D721Med (cell line): Measurements from ENCODE around the gene SLC25A28.
"Not testable (repeated sequence)": the region's sequence is repeated elsewhere in the genome, so short reads cannot be mapped to it uniquely, and the experiment has no call there.

Experiments
- DNase-seq: peaks from one replicate; pipeline ENCODE4 v3.0.0; 2011; ENCODE audit warnings: low spot score; ENCODE audit not compliant: insufficient read length
- FAIRE-seq: peaks from 2 replicates; lab custom pipeline; 2011; peaks lifted over from hg19 to GRCh38; lab: Jason Lieb, UNC
- CTCF ChIP-seq: IDR thresholded peaks from 2 replicates; pipeline ENCODE4 v1.5.1; 2012; ENCODE audit warnings: mild to moderate bottlenecking, control low read depth; ENCODE audit not compliant: insufficient read depth; ENCODE audit errors: missing control alignments

The SLC25A28 gene

GRCh38 chr10:99647601-99648151 lies 27.4 kb upstream of the SLC25A28 start:
- TF ChIP-seq CTCF: no peak
- no peak for FAIRE-seq
- no peak for DNase-seq

GRCh38 chr10:99633832-99634231 lies 13.6 kb upstream of the SLC25A28 start:
- no peak for TF ChIP-seq CTCF
- DNase-seq (no peak), FAIRE-seq (no peak)

DNA sequence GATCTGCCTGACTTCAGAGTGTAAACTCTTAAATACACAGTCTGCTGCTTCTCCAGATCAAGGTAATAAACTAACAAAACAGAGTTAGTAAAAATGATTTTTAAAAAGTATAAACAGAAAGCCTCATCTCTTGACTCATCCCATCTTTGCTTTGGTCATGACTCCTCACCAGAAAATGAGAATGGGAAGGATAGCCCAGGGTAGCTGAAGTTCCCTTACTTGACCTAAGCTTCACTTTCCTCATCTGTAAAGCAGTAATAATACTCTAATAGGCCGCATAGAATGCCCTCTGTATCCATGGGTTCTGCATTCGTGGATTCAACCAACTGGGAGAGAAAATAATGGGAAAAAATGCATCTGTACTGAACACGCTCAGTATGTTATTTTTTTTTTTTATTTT lies 11.3 kb upstream of the SLC25A28 start:
- no peak for FAIRE-seq

GRCh38 chr10:99630991-99631390 lies 10.8 kb upstream of the SLC25A28 start:
- FAIRE-seq: no peak
- TF ChIP-seq CTCF: no peak
- no peak for DNase-seq

More for the DNA sequence above, 11.3 kb upstream of the SLC25A28 start:
- TF ChIP-seq CTCF: no peak
- no peak for DNase-seq

GRCh38 chr10:99630433-99630832 lies 10.2 kb upstream of the SLC25A28 start:
- TF ChIP-seq CTCF: peak; percentile 38
- DNase-seq: no peak
- no peak for FAIRE-seq

- no peak for TF ChIP-seq CTCF
- FAIRE-seq (no peak), DNase-seq (no peak)
Measured at GRCh38 chr10:99629625-99629978, 9.4 kb upstream of the SLC25A28 start.

GRCh38 chr10:99628923-99629624 lies 8.8 kb upstream of the SLC25A28 start:
- no peak for FAIRE-seq

GRCh38 chr10:99625124-99625523 lies 4.9 kb upstream of the SLC25A28 start:
- not testable (repeated sequence) for DNase-seq, FAIRE-seq

More at GRCh38 chr10:99628923-99629624, 8.8 kb upstream of the SLC25A28 start:
- no peak for DNase-seq
- no peak for TF ChIP-seq CTCF
